Spinal cord (tissue), 10 donors: Measurements from ENCODE around the gene ZGPAT. TPM values are rescaled to one million over a fixed set of nuclear protein-coding genes. Genes with fewer than 3 reads are reported as not detected.

ENCODE experiments used
- DNase-seq, 6 donors: peaks; one replicate each; pipeline versions ENCODE4 v3.0.0 to v3.0.0-alpha.2; 2013 to 2015; ENCODE audit warnings: low spot score in 6 of 6, low read depth in 4 of 6
- H3K27ac ChIP-seq: one replicate; pipeline ENCODE4 v1.5.1; 2013; ENCODE audit warnings: low read depth, low read length, control low read depth
- H3K27me3 ChIP-seq: one replicate; pipeline ENCODE4 v1.6.1; 2013; ENCODE audit warnings: low read length; ENCODE audit not compliant: control insufficient read depth, insufficient read depth
- H3K36me3 ChIP-seq: one replicate; pipeline ENCODE4 v1.6.1; 2013; ENCODE audit warnings: low read length; ENCODE audit not compliant: control insufficient read depth, insufficient read depth
- H3K4me1 ChIP-seq: one replicate; pipeline ENCODE4 v1.6.1; 2013; ENCODE audit warnings: low read length; ENCODE audit not compliant: control insufficient read depth, insufficient read depth
- H3K4me3 ChIP-seq: one replicate; pipeline ENCODE4 v1.5.1; 2013; ENCODE audit warnings: low read depth, low read length, control low read depth
- H3K9me3 ChIP-seq: one replicate; pipeline ENCODE4 v1.6.1; 2013; ENCODE audit warnings: low read length; ENCODE audit not compliant: control insufficient read depth, insufficient read depth
- WGBS: methylation state at CpG from one replicate; pipeline ENCODE4 v1.1.5; 2013; ENCODE audit warnings: missing lambda C conversion rate; ENCODE audit not compliant: insufficient coverage; 5-methylcytosine and 5-hydroxymethylcytosine counted together
- polyA plus RNA-seq, 2 donors: library from polyadenylated mRNA; unstranded; fragments of 120-200 nt; gene quantifications; one replicate each; pipeline ENCODE4 v1.2.1, GENCODE V29; 2013; ENCODE audit not compliant: insufficient read length in 2 of 2
- total RNA-seq, 2 donors: library from RNA; depleted of rRNA in 1 of 2; stranded (reverse); fragments of 120-200 nt in 1 of 2; fragments of >200 nt in 1 of 2; gene quantifications; one replicate each; pipeline versions ENCODE4 v1.2.3 to v1.2.4, GENCODE V29; 2013 to 2014
- donor health status: healthy.

ZGPAT gene
- total and polyA plus RNA-seq, 4 donors = 6.9 to 34.6 (median 23.1) TPM

DNA sequence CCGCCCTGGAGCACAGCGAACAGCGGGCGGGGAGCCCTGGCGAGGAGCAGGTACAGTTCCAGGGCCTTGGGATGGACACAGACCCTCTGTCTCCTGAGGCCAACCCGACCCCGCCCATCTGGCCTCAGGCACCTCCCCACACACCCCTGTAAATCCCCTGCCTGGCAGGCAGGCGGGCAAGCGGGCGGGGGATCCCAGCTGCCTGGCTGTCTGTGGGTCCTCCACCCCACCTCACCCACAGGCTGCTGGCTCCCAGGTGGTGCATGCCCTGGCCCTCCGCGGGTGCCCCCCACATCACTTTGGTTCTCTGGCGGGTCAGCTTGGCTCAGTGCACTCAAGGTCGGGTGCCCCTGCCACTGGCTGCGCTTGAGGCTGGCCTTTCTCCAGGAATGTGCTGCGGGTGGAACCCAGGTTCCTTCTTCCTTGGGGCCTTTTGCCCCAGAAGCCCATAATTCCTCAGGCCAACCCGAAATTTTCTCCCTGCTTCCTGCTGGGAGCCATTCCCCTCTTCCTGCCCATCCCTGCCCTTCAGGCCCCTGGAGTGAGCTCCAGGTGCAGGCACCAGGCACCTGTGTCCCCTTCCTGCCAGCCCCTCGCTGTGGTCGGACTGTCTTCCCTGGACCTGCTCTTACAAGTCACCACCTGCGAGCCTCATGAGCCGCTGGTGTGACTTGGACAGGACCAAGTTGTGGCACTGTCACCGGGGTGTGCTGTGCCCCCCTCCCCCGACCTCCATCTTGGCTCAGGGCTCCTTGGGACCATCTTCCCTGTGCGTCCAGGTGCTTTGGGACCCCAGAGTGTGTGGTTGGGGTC, 16.7 kb upstream of the ZGPAT start:
- Histone ChIP-seq H3K9me3 (no peaks in the 10 kb centered on the region), H3K4me1 (peaks cover 22% of the 10 kb centered on the region), H3K27ac (no peak overlapping the region), H3K27me3 (no peaks in the 10 kb centered on the region), H3K4me3 (no peak overlapping the region), H3K36me3 (peaks cover 97% of the 10 kb centered on the region)
- WGBS = 88% methylated on average over 23 of the region's 24 CpGs
- DNase-seq = no peak

DNA sequence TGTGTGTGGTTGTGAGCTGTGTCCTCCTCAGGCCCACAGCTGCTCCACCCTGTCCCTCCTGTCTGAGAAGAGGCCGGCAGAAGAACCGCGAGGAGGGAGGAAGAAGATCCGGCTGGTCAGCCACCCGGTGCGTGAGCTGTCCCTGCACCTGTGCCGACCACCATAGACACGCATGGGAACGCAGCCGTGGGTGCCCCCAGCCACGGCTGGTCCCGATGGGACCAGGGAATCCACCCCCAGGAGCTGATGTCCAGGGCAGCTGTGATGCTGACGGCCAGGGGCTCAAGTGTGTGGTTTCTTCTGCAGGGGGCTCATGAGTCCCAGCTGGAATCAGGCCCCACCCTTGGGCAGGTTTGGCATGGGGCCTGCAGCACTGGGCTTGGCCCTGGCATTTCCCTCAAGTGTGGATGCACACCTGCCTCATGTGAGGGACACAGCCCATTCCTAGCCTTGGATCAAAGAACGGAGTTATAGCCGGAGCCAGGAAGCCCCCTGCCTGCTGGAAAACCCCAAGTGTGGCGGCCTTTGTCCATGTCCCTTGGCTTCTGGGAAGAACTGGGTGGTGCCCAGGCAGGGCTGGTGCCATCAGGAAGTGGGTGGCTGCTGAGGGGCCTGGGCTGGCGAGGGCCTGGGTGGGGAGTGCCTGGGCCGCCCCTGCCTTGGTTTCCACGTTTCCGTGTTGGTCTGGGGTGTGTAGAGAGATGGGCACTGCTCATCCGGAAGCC, 16.0 kb upstream of the ZGPAT start:
- H3K9me3 ChIP-seq = no peaks in the 10 kb centered on the region
- H3K36me3 ChIP-seq = peaks cover 97% of the 10 kb centered on the region
- no peaks in the 10 kb centered on the region for H3K27me3 ChIP-seq
- H3K27ac ChIP-seq = no peak overlapping the region
- 91% methylated on average over 18 of the region's 21 CpGs for WGBS
- DNase-seq = no peak
- peaks cover 22% of the 10 kb centered on the region for H3K4me1 ChIP-seq
- H3K4me3 ChIP-seq = no peak overlapping the region

DNA sequence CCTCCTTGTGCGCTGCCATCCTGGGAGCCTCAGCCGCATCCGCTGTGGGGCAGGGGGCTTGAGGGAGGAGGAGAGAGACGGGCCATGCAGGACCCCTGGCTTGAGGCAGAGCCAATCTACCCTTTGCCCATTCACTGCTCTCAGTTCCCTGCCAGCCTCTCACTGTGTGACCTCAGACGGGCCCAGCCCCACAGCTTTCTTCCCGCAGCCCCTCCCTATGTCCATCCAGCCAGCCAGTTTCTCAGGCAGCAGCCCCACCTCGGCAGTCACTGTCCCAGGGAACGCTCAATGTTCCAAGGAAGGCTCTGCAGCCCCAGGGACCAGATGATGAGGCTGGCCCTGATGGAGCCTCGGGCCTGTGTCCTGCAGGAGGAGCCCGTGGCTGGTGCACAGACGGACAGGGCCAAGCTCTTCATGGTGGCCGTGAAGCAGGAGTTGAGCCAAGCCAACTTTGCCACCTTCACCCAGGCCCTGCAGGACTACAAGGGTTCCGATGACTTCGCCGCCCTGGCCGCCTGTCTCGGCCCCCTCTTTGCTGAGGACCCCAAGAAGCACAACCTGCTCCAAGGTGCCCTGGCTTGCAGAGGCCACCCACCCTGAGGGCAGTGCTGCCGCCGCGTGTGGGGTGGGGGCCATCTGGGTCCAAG, 15.3 kb upstream of the ZGPAT start:
- no peak for DNase-seq
- Histone ChIP-seq H3K36me3 (peaks cover 97% of the 10 kb centered on the region), H3K4me3 (no peak overlapping the region), H3K4me1 (peaks cover 22% of the 10 kb centered on the region), H3K9me3 (no peaks in the 10 kb centered on the region), H3K27ac (no peak overlapping the region), H3K27me3 (no peaks in the 10 kb centered on the region)
- WGBS = 80% methylated on average over 14 of the region's 20 CpGs

DNA sequence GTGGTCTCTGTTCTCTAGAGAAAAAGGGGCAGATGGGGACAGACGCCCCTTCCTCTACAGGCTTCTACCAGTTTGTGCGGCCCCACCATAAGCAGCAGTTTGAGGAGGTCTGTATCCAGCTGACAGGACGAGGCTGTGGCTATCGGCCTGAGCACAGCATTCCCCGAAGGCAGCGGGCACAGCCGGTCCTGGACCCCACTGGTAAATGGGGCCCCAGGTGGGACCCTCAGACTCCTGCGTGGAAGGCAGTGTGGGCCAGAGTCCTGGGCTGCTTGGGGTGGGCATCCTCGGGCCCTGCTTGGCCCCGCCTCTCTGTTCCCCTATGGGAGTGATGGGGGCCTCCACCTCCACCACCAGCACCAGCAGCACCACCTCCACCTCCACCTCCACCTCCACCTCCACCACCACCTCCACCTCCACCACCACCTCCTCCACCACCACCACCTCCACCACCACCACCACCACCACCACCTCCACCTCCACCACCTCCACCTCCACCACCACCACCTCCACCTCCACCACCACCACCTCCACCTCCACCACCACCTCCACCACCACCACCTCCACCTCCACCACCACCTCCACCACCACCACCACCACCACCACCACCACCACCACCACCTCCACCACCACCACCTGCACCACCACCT, 14.6 kb upstream of the ZGPAT start:
- WGBS = 98% methylated on average over 8 of the region's 10 CpGs
- DNase-seq = no peak
- H3K36me3 ChIP-seq = peaks cover 97% of the 10 kb centered on the region

DNA sequence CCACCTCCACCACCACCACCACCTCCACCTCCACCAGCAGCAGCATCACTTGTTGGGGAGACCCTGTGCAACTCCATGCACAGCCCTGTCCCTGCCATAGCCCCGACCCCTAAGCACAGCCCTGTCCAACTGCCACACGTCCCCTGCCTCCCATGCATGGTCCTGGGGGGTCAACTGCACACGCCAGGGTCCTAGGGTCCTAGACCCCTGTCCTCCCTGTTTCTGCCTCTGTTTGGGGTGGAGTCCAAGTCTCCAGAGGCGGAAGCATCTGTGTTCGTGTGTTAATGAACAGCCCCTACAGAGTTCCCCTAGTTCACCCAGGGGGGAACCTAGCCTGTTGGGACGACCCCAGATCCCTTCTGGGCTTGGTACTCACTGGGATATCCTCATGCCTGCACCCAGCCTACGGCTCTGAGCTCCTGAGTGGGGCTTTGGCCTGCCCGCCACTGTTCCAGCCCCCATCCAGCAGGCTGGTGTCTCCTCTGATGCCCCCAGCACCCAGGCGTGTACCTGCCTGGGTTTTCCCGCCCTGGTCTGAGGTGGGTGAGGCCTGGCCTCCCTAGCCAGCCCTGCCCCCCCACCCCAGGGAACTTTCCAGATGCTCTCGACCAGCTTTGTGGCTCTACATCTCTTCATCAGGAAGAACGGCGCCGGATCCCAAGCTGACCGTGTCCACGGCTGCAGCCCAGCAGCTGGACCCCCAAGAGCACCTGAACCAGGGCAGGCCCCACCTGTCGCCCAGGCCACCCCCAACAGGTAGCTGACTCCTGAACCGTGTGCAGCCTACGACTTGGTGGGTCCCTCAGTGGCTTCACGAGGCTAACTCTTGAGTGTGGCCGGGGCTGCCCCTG, 13.9 kb upstream of the ZGPAT start:
- no peak overlapping the region for H3K27ac ChIP-seq
- peaks cover 97% of the 10 kb centered on the region for H3K36me3 ChIP-seq
- no peaks in the 10 kb centered on the region for H3K27me3 ChIP-seq
- WGBS = 98% methylated on average over 21 of the region's 21 CpGs
- H3K9me3 ChIP-seq = no peaks in the 10 kb centered on the region
- peaks cover 23% of the 10 kb centered on the region for H3K4me1 ChIP-seq
- H3K4me3 ChIP-seq = no peak overlapping the region
- no peak for DNase-seq

More for the DNA sequence above, 14.6 kb upstream of the ZGPAT start:
- Histone ChIP-seq H3K9me3 (no peaks in the 10 kb centered on the region), H3K27ac (no peak overlapping the region), H3K27me3 (no peaks in the 10 kb centered on the region), H3K4me1 (peaks cover 24% of the 10 kb centered on the region), H3K4me3 (no peak overlapping the region)

- Histone ChIP-seq H3K27ac (no peak overlapping the region), H3K4me3 (no peak overlapping the region), H3K36me3 (peaks cover 97% of the 10 kb centered on the region), H3K9me3 (no peaks in the 10 kb centered on the region), H3K4me1 (peaks cover 25% of the 10 kb centered on the region), H3K27me3 (no peaks in the 10 kb centered on the region)
- no peak for DNase-seq
- 93% methylated on average over 36 of the region's 37 CpGs for WGBS
Measured at GRCh38 chr20:63694584-63695423, 13.0 kb upstream of the ZGPAT start.

GRCh38 chr20:63695424-63696305, 12.2 kb upstream of the ZGPAT start:
- peaks cover 97% of the 10 kb centered on the region for H3K36me3 ChIP-seq
- DNase-seq = no peak

GRCh38 chr20:63696306-63696627, 11.6 kb upstream of the ZGPAT start:
- H3K4me1 ChIP-seq = peaks cover 25% of the 10 kb centered on the region
- H3K4me3 ChIP-seq = no peak overlapping the region
- no peaks in the 10 kb centered on the region for H3K9me3 ChIP-seq
- H3K36me3 ChIP-seq = peaks cover 97% of the 10 kb centered on the region
- 19% methylated on average over 6 of the region's 6 CpGs for WGBS
- H3K27me3 ChIP-seq = no peaks in the 10 kb centered on the region
- no peak overlapping the region for H3K27ac ChIP-seq
- DNase-seq = no peak

More at GRCh38 chr20:63695424-63696305, 12.2 kb upstream of the ZGPAT start:
- Histone ChIP-seq H3K4me3 (no peak overlapping the region), H3K4me1 (peaks cover 25% of the 10 kb centered on the region), H3K9me3 (no peaks in the 10 kb centered on the region), H3K27me3 (no peaks in the 10 kb centered on the region), H3K27ac (no peak overlapping the region)
- WGBS = 89% methylated on average over 24 of the region's 25 CpGs
